GM23248 (cell line): Measurements from ENCODE around the gene NPTX2.

ENCODE experiments used
- EZH2 ChIP-seq: fragments of 200-600 bp; sonication (generic); IDR thresholded peaks from 2 replicates; pipeline ENCODE4 v1.6.1; 2018; ENCODE audit warnings: antibody characterized with exemption, mild to moderate bottlenecking; ENCODE audit not compliant: insufficient read depth, poor library complexity, severe bottlenecking
- EZH2phosphoT487 ChIP-seq: fragments of 200-600 bp; sonication (generic); IDR thresholded peaks from 2 replicates; pipeline ENCODE4 v1.6.1; 2018; ENCODE audit warnings: antibody characterized with exemption, moderate library complexity, mild to moderate bottlenecking, low read depth; ENCODE audit not compliant: insufficient read depth

- TF ChIP-seq EZH2 (no peak), EZH2phosphoT487 (no peak)
These were observed 42.7 kb downstream of the NPTX2 start for GRCh38 chr7:98659756-98660155.
